SJCRH30 (cell line): ENCODE data around the gene GM2A. TPM values are rescaled to one million over a fixed set of nuclear protein-coding genes. Genes with fewer than 3 reads are reported as not detected.
"Not testable (repeated sequence)": the region's sequence is repeated elsewhere in the genome, so short reads cannot be mapped to it uniquely, and the experiment has no call there.

Experiments
- DNase-seq, 2 experiments: peaks; one replicate each; pipeline ENCODE4 v3.0.0-alpha.2; 2015 to 2020
- H3K27ac ChIP-seq: fragments of 250-450 bp; sonication (Bioruptor Pico); 2 replicates; pipeline ENCODE4 v1.5.1; 2020; ENCODE audit warnings: mild to moderate bottlenecking, moderate library complexity
- H3K27me3 ChIP-seq: fragments of 250-450 bp; sonication (Bioruptor Pico); 2 replicates; pipeline ENCODE4 v1.5.1; 2020; ENCODE audit warnings: mild to moderate bottlenecking, moderate library complexity
- H3K36me3 ChIP-seq: fragments of 250-450 bp; sonication (Bioruptor Pico); 2 replicates; pipeline ENCODE4 v1.5.1; 2020; ENCODE audit warnings: mild to moderate bottlenecking, moderate library complexity
- H3K4me1 ChIP-seq: fragments of 250-450 bp; sonication (Bioruptor Pico); 2 replicates; pipeline ENCODE4 v1.5.1; 2020; ENCODE audit warnings: mild to moderate bottlenecking, moderate library complexity
- H3K4me3 ChIP-seq: fragments of 250-450 bp; sonication (Bioruptor Pico); 2 replicates; pipeline ENCODE4 v1.5.1; 2020; ENCODE audit warnings: mild to moderate bottlenecking, moderate library complexity
- H3K9me3 ChIP-seq: fragments of 250-450 bp; sonication (Bioruptor Pico); replicated peaks from 2 replicates; pipeline ENCODE4 v1.5.1; 2020; ENCODE audit warnings: mild to moderate bottlenecking, moderate library complexity
- total RNA-seq: library from RNA; depleted of rRNA; stranded (reverse); fragments of >200 nt; shearing (Covaris generic); gene quantifications from 2 replicates; pipeline ENCODE4 v1.2.3, GENCODE V29; 2014

Gene GM2A
- total RNA-seq, 1 experiment from 2014 or later: 1.7 TPM

DNA sequence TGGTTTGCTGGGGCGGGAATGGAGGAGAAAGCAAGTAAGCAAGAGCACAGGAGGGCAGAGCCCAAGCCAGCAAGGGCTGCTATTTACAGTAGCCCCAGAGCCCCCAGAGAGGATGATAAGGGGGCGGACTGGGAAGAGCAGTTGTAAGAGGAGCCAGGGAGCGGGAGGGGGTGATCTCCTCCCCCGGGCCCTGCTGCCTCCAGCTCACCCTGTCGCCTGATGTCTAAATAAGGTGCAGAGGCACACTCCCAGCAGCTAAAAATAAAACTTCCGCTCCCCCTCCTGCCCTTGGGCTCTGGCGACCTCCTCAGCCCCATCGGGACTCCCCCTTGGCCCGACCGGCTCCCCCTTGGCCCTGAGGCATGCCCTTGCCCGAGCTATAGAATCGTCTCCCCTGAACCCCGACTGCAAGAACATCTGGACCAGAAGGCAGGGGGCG is 14.7 kb upstream of the GM2A start:
- Histone ChIP-seq H3K27ac (no peak overlapping the region), H3K36me3 (no peaks in the 10 kb centered on the region), H3K4me1 (no peaks in the 10 kb centered on the region), H3K4me3 (no peak overlapping the region), H3K9me3 (no peaks in the 10 kb centered on the region), H3K27me3 (peaks cover 11% of the 10 kb centered on the region)
- DNase-seq: no peak

GRCh38 chr5:151239237-151239861 is 13.6 kb upstream of the GM2A start:
- Histone ChIP-seq H3K4me3 (no peak overlapping the region), H3K36me3 (no peaks in the 10 kb centered on the region), H3K27ac (no peak overlapping the region), H3K4me1 (no peaks in the 10 kb centered on the region), H3K27me3 (peaks cover 11% of the 10 kb centered on the region), H3K9me3 (no peaks in the 10 kb centered on the region)
- DNase-seq: peak; percentile 50 to 78

GRCh38 chr5:151240268-151240835 is 12.6 kb upstream of the GM2A start:
- not testable (repeated sequence) for H3K9me3 ChIP-seq, H3K4me1 ChIP-seq, H3K4me3 ChIP-seq, H3K36me3 ChIP-seq, DNase-seq, H3K27ac ChIP-seq
- H3K27me3 ChIP-seq: peaks cover 11% of the 10 kb centered on the region

DNA sequence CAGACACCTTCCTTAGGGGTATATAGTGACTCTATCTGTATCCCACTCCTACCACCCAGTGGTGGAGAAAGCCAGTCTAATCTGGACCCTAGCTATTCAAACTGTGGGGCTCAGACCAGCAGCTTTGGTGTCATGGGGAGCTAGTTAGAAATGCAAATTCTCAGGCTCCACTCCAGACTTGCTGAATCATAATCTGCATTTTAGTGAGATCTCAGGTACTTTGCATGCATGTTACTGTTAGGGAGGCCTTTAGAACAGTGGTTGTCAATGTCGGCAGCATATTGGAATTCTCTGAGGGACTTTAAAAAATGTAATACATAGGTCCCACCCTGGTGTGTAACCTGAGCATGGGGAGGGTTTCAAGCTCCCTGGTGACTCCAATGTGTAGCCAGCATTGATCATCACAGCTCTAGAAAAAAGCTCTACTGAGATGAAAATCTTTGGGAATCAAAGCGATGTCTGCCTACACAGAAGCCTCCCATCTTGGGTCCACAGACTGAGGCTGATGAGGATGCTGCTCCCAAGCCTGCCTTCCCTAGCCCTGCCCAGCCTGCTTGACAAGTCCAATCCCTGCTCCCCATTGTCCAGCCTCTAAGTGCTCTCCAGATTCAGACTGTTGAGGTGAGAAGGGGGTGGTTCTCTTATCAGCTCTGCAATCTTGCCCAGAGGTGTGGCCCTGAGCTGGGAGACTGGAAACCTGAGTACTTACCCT is 11.9 kb upstream of the GM2A start:
- Histone ChIP-seq H3K9me3 (no peaks in the 10 kb centered on the region), H3K27me3 (peaks cover 11% of the 10 kb centered on the region), H3K27ac (no peak overlapping the region), H3K4me1 (no peaks in the 10 kb centered on the region), H3K4me3 (no peak overlapping the region), H3K36me3 (no peaks in the 10 kb centered on the region)
- DNase-seq: no peak

GRCh38 chr5:151243127-151243526 is 9.9 kb upstream of the GM2A start:
- Histone ChIP-seq H3K4me3 (no peak overlapping the region), H3K4me1 (no peaks in the 10 kb centered on the region), H3K36me3 (no peaks in the 10 kb centered on the region), H3K9me3 (no peaks in the 10 kb centered on the region), H3K27ac (no peak overlapping the region), H3K27me3 (peaks cover 9% of the 10 kb centered on the region)
- DNase-seq: no peak

DNA sequence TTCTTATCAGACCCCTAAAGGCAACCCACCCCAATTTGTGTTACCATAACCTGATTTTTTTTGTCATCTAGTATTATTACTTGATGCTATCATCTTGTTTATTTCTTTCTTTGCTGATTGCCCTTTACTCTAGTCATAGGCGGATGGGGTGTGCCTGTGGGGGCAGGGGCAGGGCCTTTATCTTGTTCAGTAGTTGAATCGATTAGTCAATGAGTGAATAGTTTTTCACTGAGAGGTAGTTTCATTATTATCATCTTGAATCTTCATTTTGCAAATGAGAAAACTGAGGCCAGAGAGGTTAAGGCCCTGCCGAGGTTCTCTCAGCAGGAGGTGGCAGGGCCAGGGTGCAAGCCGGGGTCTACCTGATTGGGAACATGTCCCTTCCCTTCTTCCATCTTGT is 9.4 kb upstream of the GM2A start:
- Histone ChIP-seq H3K27ac (no peak overlapping the region), H3K9me3 (no peaks in the 10 kb centered on the region), H3K4me3 (no peak overlapping the region), H3K4me1 (no peaks in the 10 kb centered on the region), H3K36me3 (no peaks in the 10 kb centered on the region), H3K27me3 (peaks cover 4% of the 10 kb centered on the region; the same call in 1 of the 2 replicates)
- DNase-seq: no peak

DNA sequence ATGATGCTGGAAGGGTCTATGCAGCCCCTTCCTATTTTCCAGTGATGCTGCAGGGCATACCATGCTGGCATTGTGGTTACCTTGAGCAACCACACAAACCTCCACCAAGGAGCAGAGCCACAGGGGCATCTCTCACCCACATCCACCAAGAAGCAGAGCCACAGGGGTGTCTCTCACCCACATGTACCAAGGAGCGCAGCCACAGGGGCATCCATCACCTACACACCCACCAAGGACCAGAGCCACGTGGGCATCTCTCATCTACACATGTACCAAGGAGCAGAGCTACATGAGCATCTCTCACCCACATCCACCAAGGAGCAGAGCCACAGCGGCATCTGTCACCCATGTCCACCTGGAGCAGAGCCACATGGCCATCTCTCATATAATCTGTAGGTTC is 8.8 kb upstream of the GM2A start:
- no peak for DNase-seq
- no peak overlapping the region for H3K4me3 ChIP-seq
- H3K36me3 ChIP-seq: no peaks in the 10 kb centered on the region
- H3K4me1 ChIP-seq: no peaks in the 10 kb centered on the region
- H3K9me3 ChIP-seq: no peaks in the 10 kb centered on the region
- H3K27me3 ChIP-seq: peaks cover 3% of the 10 kb centered on the region; the same call in 1 of the 2 replicates
- H3K27ac ChIP-seq: no peak overlapping the region

DNA sequence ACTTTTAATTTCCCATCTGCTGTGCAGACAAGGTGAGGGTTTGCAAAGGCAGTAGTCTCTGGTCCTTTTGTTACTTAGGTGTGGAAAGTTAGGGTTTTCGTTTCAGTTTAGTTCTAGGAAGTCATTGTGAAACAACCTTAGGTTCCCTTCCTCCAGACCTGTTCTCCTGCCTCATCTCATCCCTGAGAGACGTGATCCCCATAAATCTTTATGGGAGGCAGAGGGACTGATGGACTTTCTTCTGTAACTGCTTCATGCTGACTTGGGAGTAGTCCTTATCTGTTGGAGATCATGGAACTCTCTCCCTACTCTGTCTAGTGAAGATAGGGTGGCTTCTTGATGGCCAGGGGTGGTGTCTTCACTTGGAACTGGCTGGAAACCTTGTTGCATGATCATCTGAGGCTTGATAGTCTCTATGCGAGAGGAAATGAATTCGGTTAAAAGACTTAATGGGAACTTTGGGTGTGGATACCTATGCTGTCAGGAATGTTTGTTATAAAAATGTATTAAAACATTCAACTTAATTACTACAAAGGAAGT is 7.2 kb upstream of the GM2A start:
- peaks cover 3% of the 10 kb centered on the region; the same call in 1 of the 2 replicates for H3K27me3 ChIP-seq
- no peak for DNase-seq
- H3K27ac ChIP-seq: no peak overlapping the region
- no peaks in the 10 kb centered on the region for H3K4me1 ChIP-seq
- H3K36me3 ChIP-seq: no peaks in the 10 kb centered on the region
- no peak overlapping the region for H3K4me3 ChIP-seq
- no peaks in the 10 kb centered on the region for H3K9me3 ChIP-seq

GRCh38 chr5:151248651-151249050 is 4.3 kb upstream of the GM2A start:
- DNase-seq: no peak
- Histone ChIP-seq H3K36me3 (no peaks in the 10 kb centered on the region), H3K27me3 (no peaks in the 10 kb centered on the region; the same call in 1 of the 2 replicates), H3K4me1 (no peaks in the 10 kb centered on the region; the same call in 1 of the 2 replicates), H3K27ac (no peak overlapping the region), H3K4me3 (no peak overlapping the region), H3K9me3 (no peaks in the 10 kb centered on the region)

DNA sequence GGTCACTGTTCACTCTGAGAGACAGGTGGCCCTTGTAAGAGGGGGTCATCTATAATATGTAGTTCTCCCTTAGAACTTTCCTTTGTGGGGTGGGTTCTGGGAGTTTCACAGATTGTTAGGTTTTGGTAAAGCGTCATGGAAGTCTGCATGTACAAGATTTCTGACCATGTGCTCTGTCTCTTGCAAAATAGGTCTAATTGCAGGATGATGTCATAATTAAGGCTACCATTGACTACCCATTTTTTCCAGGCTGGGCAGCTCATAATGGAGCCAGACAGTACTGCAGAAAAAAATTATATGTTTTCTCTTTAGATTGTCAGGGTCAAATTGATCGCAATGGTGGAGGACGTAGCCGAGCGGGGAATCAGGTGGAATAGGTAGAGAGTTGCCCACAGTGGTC is 3.7 kb upstream of the GM2A start:
- no peaks in the 10 kb centered on the region for H3K36me3 ChIP-seq
- H3K4me1 ChIP-seq: no peaks in the 10 kb centered on the region; the same call in 1 of the 2 replicates
- H3K9me3 ChIP-seq: no peaks in the 10 kb centered on the region
- H3K27ac ChIP-seq: no peak overlapping the region
- no peak overlapping the region for H3K4me3 ChIP-seq
- DNase-seq: no peak
- no peaks in the 10 kb centered on the region; the same call in 1 of the 2 replicates for H3K27me3 ChIP-seq

GRCh38 chr5:151250346-151251000 is 2.5 kb upstream of the GM2A start:
- no peaks in the 10 kb centered on the region for H3K9me3 ChIP-seq
- H3K27me3 ChIP-seq: no peaks in the 10 kb centered on the region; the same call in 1 of the 2 replicates
- H3K4me1 ChIP-seq: no peaks in the 10 kb centered on the region; the same call in 1 of the 2 replicates
- DNase-seq: no peak
- H3K27ac ChIP-seq: no peak overlapping the region
- no peaks in the 10 kb centered on the region for H3K36me3 ChIP-seq
- H3K4me3 ChIP-seq: no peak overlapping the region

- no peaks in the 10 kb centered on the region; the same call in 1 of the 2 replicates for H3K4me1 ChIP-seq
Observed at GRCh38 chr5:151251001-151251551, 1.9 kb upstream of the GM2A start.

GRCh38 chr5:151251621-151252020 is 1.4 kb upstream of the GM2A start:
- Histone ChIP-seq H3K36me3 (no peaks in the 10 kb centered on the region), H3K27me3 (no peaks in the 10 kb centered on the region; the same call in 1 of the 2 replicates), H3K9me3 (no peaks in the 10 kb centered on the region), H3K4me1 (no peaks in the 10 kb centered on the region; the same call in 1 of the 2 replicates), H3K4me3 (no peak overlapping the region), H3K27ac (no peak overlapping the region)
- no peak for DNase-seq

More at GRCh38 chr5:151251001-151251551, 1.9 kb upstream of the GM2A start:
- Histone ChIP-seq H3K36me3 (no peaks in the 10 kb centered on the region), H3K4me3 (no peak overlapping the region), H3K9me3 (no peaks in the 10 kb centered on the region), H3K27me3 (no peaks in the 10 kb centered on the region; the same call in 1 of the 2 replicates), H3K27ac (no peak overlapping the region)
- DNase-seq: no peak

DNA sequence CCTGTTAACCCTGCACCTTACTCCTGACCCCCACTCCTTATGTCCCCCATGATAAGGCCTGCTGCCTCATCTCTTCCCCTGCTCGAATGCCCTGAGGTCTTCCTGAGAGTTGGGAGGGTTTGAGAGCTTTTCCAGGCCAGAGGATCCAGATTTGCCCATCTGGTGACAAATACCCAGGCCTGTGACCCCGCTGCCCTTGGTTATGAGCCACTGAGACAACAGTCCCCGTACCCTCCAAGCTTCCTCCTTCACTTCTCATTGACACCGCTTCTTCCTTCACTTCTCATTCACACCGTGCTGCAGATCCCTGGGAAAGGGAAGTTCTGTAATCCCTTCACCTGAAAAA is 593 bp downstream of the GM2A start:
- Histone ChIP-seq H3K4me1 (no peaks in the 10 kb centered on the region; the same call in 1 of the 2 replicates), H3K36me3 (no peaks in the 10 kb centered on the region), H3K27ac (no peak overlapping the region), H3K4me3 (no peak overlapping the region; the same call in 1 of the 2 replicates), H3K9me3 (no peaks in the 10 kb centered on the region), H3K27me3 (no peaks in the 10 kb centered on the region)
- no peak for DNase-seq
